Measurements from ENCODE around the gene SDR42E2.
A peak's percentile ranks its signal among the peaks of the same experiment; 100 is the strongest.

SDR42E2 gene

GRCh38 chr16:22161999-22162655, at the start of gene SDR42E2:
Gene SDR42E2 (plus strand): TSS chr16:22162506. CDS start chr16:22165583, 3,077 bp downstream.
- DNase-seq (ENCODE audit: low read depth) = no peak
- TF ChIP-seq CTCF (IDR thresholded peaks at IDR 0.05; ENCODE audit: low read length, missing control alignments) = no peak
- no peak within 1 kb of the TSS for H3K4me3 ChIP-seq (replicated peaks; ENCODE audit: low read depth, low read length)

GRCh38 chr16:22116095-22116700, 46.1 kb upstream of the SDR42E2 start:
- DNase-seq (ENCODE audit: low read depth) = no peak
- no peak for TF ChIP-seq CTCF (IDR thresholded peaks at IDR 0.05; ENCODE audit: low read length, missing control alignments)
- H3K4me3 ChIP-seq (replicated peaks; ENCODE audit: low read depth, low read length) = no peak overlapping the region

DNA sequence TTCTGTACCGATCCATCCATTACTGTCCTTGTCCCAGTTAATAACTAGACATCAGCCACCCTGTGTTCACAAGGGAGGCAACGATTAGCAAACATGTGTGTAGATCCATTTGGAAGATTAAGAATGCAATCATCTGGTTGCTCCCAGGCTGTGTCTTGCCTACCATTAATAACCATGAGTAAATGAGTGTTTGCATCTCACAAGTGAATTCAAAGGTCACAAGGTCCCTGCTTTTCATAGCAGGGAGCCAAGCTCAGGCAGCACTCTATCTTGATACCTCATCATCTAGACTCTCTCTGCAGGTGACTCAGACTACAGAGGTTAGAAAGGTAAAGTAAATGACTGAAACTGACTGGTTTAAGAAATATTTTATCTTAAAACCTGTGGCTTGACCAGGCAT, 44.7 kb upstream of the SDR42E2 start:
- TF ChIP-seq CTCF (IDR thresholded peaks at IDR 0.05; ENCODE audit: low read length, missing control alignments) = no peak
- H3K4me3 ChIP-seq (replicated peaks; ENCODE audit: low read depth, low read length) = no peak overlapping the region
- DNase-seq (ENCODE audit: low read depth) = no peak

DNA sequence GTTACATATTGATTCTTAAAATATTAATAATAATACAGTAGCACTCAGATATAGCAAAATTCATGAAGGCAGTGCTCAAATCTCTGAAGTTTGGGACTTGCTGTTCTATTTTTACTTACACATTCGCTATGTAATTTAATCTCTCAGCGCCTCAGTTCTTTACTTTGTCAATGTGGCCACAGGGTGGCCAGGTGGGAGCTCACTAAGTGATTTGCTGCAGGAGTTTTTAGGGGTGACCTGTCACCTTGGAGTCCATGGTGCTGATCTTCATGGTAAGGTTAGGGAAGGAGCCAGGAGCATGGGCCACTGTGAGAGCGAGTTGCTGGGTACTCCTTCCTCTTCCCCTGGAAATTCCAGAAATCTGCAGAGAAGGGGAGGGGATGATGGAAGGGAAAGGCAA, 41.9 kb upstream of the SDR42E2 start:
- TF ChIP-seq CTCF (IDR thresholded peaks at IDR 0.05; ENCODE audit: low read length, missing control alignments) = no peak
- DNase-seq (ENCODE audit: low read depth) = no peak
- H3K4me3 ChIP-seq (replicated peaks; ENCODE audit: low read depth, low read length) = no peak overlapping the region

DNA sequence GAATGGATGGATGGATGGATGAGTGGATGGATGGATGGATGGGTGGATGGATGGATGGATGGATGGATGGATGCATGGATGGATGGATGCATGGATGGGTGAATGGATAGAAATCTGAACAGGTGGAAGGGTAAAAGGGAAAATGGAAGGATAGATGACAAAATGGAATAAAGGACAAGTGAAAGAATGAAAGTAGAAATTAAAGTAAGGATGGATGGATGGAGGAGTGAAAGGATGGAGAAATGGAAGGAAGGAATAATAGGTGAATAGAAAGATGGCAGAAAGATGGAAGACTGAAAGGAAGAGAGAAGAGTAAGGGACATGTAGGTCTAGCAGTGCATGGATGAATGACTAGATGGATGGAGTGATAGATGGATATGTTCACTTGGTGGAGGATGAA, 40.1 kb upstream of the SDR42E2 start:
- no peak overlapping the region for H3K4me3 ChIP-seq (replicated peaks; ENCODE audit: low read depth, low read length)
- no peak for TF ChIP-seq CTCF (IDR thresholded peaks at IDR 0.05; ENCODE audit: low read length, missing control alignments)
- DNase-seq (ENCODE audit: low read depth) = no peak

DNA sequence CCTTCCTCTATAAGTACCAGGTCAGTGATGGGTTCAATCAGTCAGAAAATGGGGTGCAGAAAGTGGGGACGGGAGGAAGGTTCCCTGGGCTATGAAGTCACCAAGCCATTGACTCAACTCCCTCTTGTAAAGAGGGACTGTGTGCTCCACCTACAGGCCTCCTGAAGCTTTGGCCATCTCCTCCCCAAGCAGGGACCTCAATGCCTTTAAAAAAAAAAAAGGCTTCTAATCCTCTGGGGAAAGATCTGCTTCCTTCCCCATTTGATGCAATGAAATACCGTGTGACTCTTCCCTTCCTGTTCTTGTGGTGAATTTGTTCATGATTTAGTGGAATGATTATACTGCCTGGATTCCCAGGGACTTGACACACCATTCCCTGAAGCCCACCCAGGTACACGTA, 39.2 kb upstream of the SDR42E2 start:
- H3K4me3 ChIP-seq (replicated peaks; ENCODE audit: low read depth, low read length) = no peak overlapping the region
- no peak for TF ChIP-seq CTCF (IDR thresholded peaks at IDR 0.05; ENCODE audit: low read length, missing control alignments)
- peak; percentile 6 for DNase-seq (ENCODE audit: low read depth)
